Measurements from ENCODE around the gene FAAP20.

- TF ChIP-seq POLR2AphosphoS5 (IDR thresholded peaks at IDR 0.05; ENCODE audit: low read depth, low read length) (no peak), POLR2A (IDR thresholded peaks at IDR 0.05; ENCODE audit: low read depth, low read length) (no peak)
These were observed 44.9 kb upstream of the FAAP20 start for GRCh38 chr1:2239384-2239985.

All from GM12891 (cell line).